Endothelial cell of umbilical vein (primary cell): ENCODE data around the gene CIB4. TPM values are rescaled to one million over a fixed set of nuclear protein-coding genes. Genes with fewer than 3 reads are reported as not detected.

Experiments used
- BruUV-seq: library from RNA; stranded (reverse); fragments of 400-500 nt; replicated peaks from 2 replicates; lab custom pipeline; 2021; lab: Mats Ljungman, UMichigan
- CTCF ChIA-PET: fragments of 300-600, 350-600 bp; sonication (Branson Sonifier 250); formaldehyde crosslinking; loops from one replicate; lab custom pipeline; 2021; ENCODE audit warnings: antibody characterized with exemption, inconsistent platforms; lab: Charles Lee
- POLR2A ChIA-PET: fragments of 300-600, 350-600 bp; sonication (Branson Sonifier 250); formaldehyde crosslinking; loops from one replicate; lab custom pipeline; 2021; ENCODE audit warnings: antibody characterized with exemption, inconsistent platforms; lab: Charles Lee
- DNase-seq: peaks from one replicate; pipeline ENCODE4 v3.0.0-alpha.2; 2011; ENCODE audit warnings: low read depth, low spot score
- FAIRE-seq: peaks from 2 replicates; lab custom pipeline; 2011; peaks lifted over from hg19 to GRCh38; lab: Jason Lieb, UNC
- H2AFZ ChIP-seq: 2 replicates; pipeline ENCODE4 v1.6.0; 2012; ENCODE audit warnings: low read depth, low read length, control low read depth, inconsistent platforms
- H3K27ac ChIP-seq: 2 replicates; pipeline ENCODE4 v1.5.1; 2011; ENCODE audit warnings: low read depth, mild to moderate bottlenecking, control low read depth, low read length, moderate library complexity; ENCODE audit not compliant: insufficient read depth
- H3K27me3 ChIP-seq, 2 experiments: 2 replicates each; pipeline versions ENCODE4 v1.6.0 to v1.6.1; 2011; ENCODE audit warnings: low read length in 2 of 2, mixed read lengths in 1 of 2; ENCODE audit not compliant: control insufficient read depth in 2 of 2, insufficient read depth in 2 of 2
- H3K36me3 ChIP-seq, 2 experiments: 2 replicates in 1 of 2; 3 replicates in 1 of 2; pipeline ENCODE4 v1.5.1; 2011; ENCODE audit warnings: low read length in 2 of 2, mild to moderate bottlenecking in 1 of 2, moderate library complexity in 1 of 2; ENCODE audit not compliant: control insufficient read depth in 2 of 2, insufficient read depth in 2 of 2; ENCODE audit errors: extremely low read depth in 1 of 2
- H3K4me1 ChIP-seq: 3 replicates; pipeline ENCODE4 v1.5.1; 2011; ENCODE audit warnings: mild to moderate bottlenecking, low read length; ENCODE audit not compliant: control insufficient read depth, insufficient read depth; ENCODE audit errors: extremely low read depth
- H3K4me2 ChIP-seq: 2 replicates; pipeline ENCODE4 v1.6.1; 2011; ENCODE audit warnings: low read length, control low read depth, mixed read lengths; ENCODE audit not compliant: insufficient read depth
- H3K4me3 ChIP-seq, 3 experiments: fragments of 200-600 bp in 1 of 3; sonication (generic), shearing (Covaris generic) in 1 of 3; replicated peaks in 1 of 3; 2 replicates each; pipeline ENCODE4 v1.5.1; 2011 to 2016; ENCODE audit warnings: control low read depth in 3 of 3, low read length in 3 of 3, mild to moderate bottlenecking in 2 of 3, inconsistent platforms in 1 of 3, low read depth in 1 of 3, moderate library complexity in 1 of 3; ENCODE audit not compliant: insufficient read depth in 1 of 3
- H3K79me2 ChIP-seq: 2 replicates; pipeline ENCODE4 v1.6.0; 2012; ENCODE audit warnings: low read length, inconsistent platforms; ENCODE audit not compliant: control insufficient read depth, insufficient read depth
- H3K9ac ChIP-seq: replicated peaks from 2 replicates; pipeline ENCODE3; 2011; ENCODE audit warnings: low read length, control low read depth; ENCODE audit not compliant: insufficient read depth; ENCODE audit errors: extremely low read depth
- H3K9me1 ChIP-seq: replicated peaks from 3 replicates; pipeline ENCODE4 v1.6.0; 2011; ENCODE audit warnings: mild to moderate bottlenecking, low read length; ENCODE audit not compliant: control insufficient read depth, insufficient read depth; ENCODE audit errors: extremely low read depth
- H3K9me3 ChIP-seq: replicated peaks from 2 replicates; pipeline ENCODE4 v1.5.1; 2012; ENCODE audit warnings: low read length, inconsistent platforms; ENCODE audit not compliant: control insufficient read depth, insufficient read depth
- H4K20me1 ChIP-seq: replicated peaks from 2 replicates; pipeline ENCODE3; 2011; ENCODE audit warnings: mild to moderate bottlenecking, low read length; ENCODE audit not compliant: control insufficient read depth, insufficient read depth; ENCODE audit errors: extremely low read depth
- EZH2 ChIP-seq: IDR thresholded peaks from 2 replicates; pipeline ENCODE4 v1.6.1; 2012; ENCODE audit warnings: borderline replicate concordance, low read depth, mild to moderate bottlenecking, moderate library complexity, low read length, inconsistent platforms; ENCODE audit not compliant: severe bottlenecking
- FOS ChIP-seq: IDR thresholded peaks from 2 replicates; pipeline ENCODE4 v1.6.1; 2011; ENCODE audit warnings: mild to moderate bottlenecking, low read length, moderate library complexity, borderline replicate concordance; ENCODE audit not compliant: insufficient read depth
- POLR2A ChIP-seq: IDR thresholded peaks from 2 replicates; pipeline ENCODE4 v1.6.1; 2012; ENCODE audit warnings: low read depth, mild to moderate bottlenecking, control low read depth, low read length
- POLR2AphosphoS5 ChIP-seq: IDR thresholded peaks from 2 replicates; pipeline ENCODE4 v1.6.1; 2012; ENCODE audit warnings: low read depth, mild to moderate bottlenecking, control low read depth, low read length, moderate library complexity; ENCODE audit not compliant: insufficient read depth
- dilution Hi-C: fragments of 300-500 bp; cut with MboI; formaldehyde crosslinking; loops from one replicate; pipeline ENCODE4 v1.15.0; 2019; ENCODE audit warnings: low sequenced_read_pairs; ENCODE audit not compliant: extremely low pct_ligation_motif_present
- intact Hi-C: fragments of 100-400 bp; cut with micrococcal nuclease; formaldehyde crosslinking; loops from one replicate; pipeline ENCODE4 v1.10.0; 2022
- polyA plus RNA-seq, 4 experiments: library from polyadenylated mRNA; depleted of rRNA in 3 of 4; stranded (reverse) in 3 of 4; unstranded in 1 of 4; fragments of >200 nt; gene quantifications; 2 replicates each; pipeline versions ENCODE4 v1.2.1 to v1.2.3, GENCODE V29; 2011 to 2012; ENCODE audit warnings: missing spikeins in 1 of 4
- total RNA-seq: library from RNA; stranded (reverse); gene quantifications from 2 replicates; pipeline ENCODE4 v1.2.3, GENCODE V29; 2021
- TF ChIP-seq, protein P1 (sequence below), 2 donors: IDR thresholded peaks; 1 replicate in 1 of 2; 2 replicates in 1 of 2; pipeline ENCODE4 v1.5.1; 2011; ENCODE audit warnings: low read length in 2 of 2, mild to moderate bottlenecking in 2 of 2, moderate library complexity in 2 of 2, control low read depth in 1 of 2, inconsistent platforms in 1 of 2, low read depth in 1 of 2; ENCODE audit not compliant: insufficient read depth in 1 of 2; ENCODE audit errors: extremely low read depth in 1 of 2
- TF ChIP-seq, protein P2 (sequence below): IDR thresholded peaks from 2 replicates; pipeline ENCODE4 v1.6.1; 2011; ENCODE audit not compliant: insufficient read depth, insufficient read length

Gene CIB4
- total and polyA plus RNA-seq, 2 donors (not counting 3 experiments of a cell fraction or from before 2014, with no cell fraction given): not detected

DNA sequence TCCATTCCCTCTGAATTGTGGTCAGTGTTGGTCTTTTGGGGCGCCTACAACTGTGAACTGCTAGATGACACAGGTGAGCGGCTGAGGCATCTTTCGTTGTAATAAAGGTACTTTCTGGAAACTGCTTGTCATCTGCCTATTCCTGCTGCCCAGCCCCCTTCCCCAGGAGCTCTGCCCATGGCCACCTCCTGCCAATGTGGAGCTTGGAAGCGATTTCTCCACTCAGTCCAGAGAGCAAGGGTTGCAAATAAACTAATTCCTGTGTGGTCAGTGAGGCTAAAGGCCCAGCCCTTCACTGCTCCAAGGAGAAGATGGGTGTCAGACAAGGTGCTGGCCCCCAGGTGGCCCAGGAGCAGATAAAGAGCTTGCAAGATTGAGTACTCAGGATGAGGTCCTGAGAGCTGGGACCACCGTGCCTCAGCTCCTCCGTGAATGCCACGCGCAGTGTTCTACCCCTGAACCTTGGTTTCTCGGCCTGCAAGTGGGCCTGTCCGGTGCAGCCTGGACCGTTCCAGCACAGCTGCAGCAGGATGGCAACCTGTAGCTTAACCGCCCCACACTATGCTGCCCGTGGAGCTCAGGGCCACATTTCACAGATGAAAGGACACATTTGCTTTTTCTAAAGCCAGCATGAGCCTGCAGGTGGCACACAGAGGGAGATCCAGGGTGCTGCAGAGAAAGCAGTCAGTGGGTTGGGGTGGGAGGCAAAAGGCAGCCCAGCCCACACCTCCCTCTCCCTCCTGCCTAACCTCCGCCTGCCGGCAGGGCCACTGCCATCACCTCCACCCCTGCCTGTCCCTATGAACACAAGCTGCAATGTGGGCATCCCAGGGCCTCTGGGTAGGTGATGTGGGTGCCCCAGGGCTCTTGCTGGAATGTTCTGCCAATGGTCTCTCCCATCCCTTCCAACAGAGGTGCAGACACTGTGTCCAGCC, 84.6 kb downstream of the CIB4 start:
- ChIA-PET POLR2A (no interaction called here), CTCF (interaction anchor here (0.9 to 1.4 kb wide), 3 partner anchors 13 to 21 kb away, joined by 3 to 6 read pairs (median 3); no protein-coding TSS in a partner anchor)
- no TSS peak for BruUV-seq
- no peak overlapping the region for H3K4me3 ChIP-seq
- TF ChIP-seq FOS (no peak), EZH2 (no peak), POLR2A (no peak), POLR2AphosphoS5 (no peak)
- TF ChIP-seq, protein P1, sequence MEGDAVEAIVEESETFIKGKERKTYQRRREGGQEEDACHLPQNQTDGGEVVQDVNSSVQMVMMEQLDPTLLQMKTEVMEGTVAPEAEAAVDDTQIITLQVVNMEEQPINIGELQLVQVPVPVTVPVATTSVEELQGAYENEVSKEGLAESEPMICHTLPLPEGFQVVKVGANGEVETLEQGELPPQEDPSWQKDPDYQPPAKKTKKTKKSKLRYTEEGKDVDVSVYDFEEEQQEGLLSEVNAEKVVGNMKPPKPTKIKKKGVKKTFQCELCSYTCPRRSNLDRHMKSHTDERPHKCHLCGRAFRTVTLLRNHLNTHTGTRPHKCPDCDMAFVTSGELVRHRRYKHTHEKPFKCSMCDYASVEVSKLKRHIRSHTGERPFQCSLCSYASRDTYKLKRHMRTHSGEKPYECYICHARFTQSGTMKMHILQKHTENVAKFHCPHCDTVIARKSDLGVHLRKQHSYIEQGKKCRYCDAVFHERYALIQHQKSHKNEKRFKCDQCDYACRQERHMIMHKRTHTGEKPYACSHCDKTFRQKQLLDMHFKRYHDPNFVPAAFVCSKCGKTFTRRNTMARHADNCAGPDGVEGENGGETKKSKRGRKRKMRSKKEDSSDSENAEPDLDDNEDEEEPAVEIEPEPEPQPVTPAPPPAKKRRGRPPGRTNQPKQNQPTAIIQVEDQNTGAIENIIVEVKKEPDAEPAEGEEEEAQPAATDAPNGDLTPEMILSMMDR (IDR thresholded peaks at IDR 0.05; ENCODE audit: extremely low read depth in 1 of 2, insufficient read depth in 1 of 2, low read depth in 1 of 2, low read length in 2 of 2): no peak
- TF ChIP-seq, protein P2, sequence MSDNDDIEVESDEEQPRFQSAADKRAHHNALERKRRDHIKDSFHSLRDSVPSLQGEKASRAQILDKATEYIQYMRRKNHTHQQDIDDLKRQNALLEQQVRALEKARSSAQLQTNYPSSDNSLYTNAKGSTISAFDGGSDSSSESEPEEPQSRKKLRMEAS: no peak
- no peaks in the 10 kb centered on the region for H3K79me2 ChIP-seq
- DNase-seq: no peak
- H2AFZ ChIP-seq: no peak overlapping the region
- H3K4me1 ChIP-seq: no peaks in the 10 kb centered on the region
- H3K4me2 ChIP-seq: no peak overlapping the region
- H3K9me1 ChIP-seq: no peaks in the 10 kb centered on the region
- H3K9me3 ChIP-seq: no peaks in the 10 kb centered on the region
- dilution Hi-C loops (no loop called here), intact Hi-C loops (no loop called here)
- no peaks in the 10 kb centered on the region for H3K36me3 ChIP-seq
- no peaks in the 10 kb centered on the region for H4K20me1 ChIP-seq
- H3K27me3 ChIP-seq: peaks cover 7 to 27% of the 10 kb centered on the region in 2 experiments
- H3K27ac ChIP-seq: no peak overlapping the region
- FAIRE-seq: no peak
- H3K9ac ChIP-seq: no peak overlapping the region
